PC-3 (cell line): ENCODE results near the gene TNFRSF12A. TPM values are rescaled to one million over a fixed set of nuclear protein-coding genes. Genes with fewer than 3 reads are reported as not detected.

ENCODE experiments used
- ATAC-seq: fragments of 200-7000 bp; cut with Tn5 transposase; 2 replicates; pipeline ENCODE4 v1.9.1; 2020; ENCODE audit warnings: mild to moderate bottlenecking, moderate library complexity
- BruUV-seq: library from RNA; stranded (reverse); fragments of 400-500 nt; replicated peaks from 2 replicates; lab custom pipeline; 2021; lab: Mats Ljungman, UMichigan
- CTCF ChIA-PET: fragments of 300-600 bp; sonication (Branson Sonifier 250); formaldehyde crosslinking; loops from one replicate; lab custom pipeline; 2022; ENCODE audit warnings: antibody characterized with exemption; lab: Charles Lee
- POLR2A ChIA-PET: fragments of 300-600 bp; sonication (Branson Sonifier 250); formaldehyde crosslinking; loops from one replicate; lab custom pipeline; 2022; ENCODE audit warnings: antibody characterized with exemption; ENCODE audit not compliant: unreplicated experiment; lab: Charles Lee
- DNase-seq: peaks from one replicate; pipeline ENCODE4 v3.0.0-alpha.2; 2015
- H2AFZ ChIP-seq: fragments of 300-600 bp; sonication (generic); 2 replicates; pipeline ENCODE4 v1.6.0; 2016; ENCODE audit warnings: antibody characterized with exemption, low read length
- H3F3A ChIP-seq: fragments of 300-600 bp; sonication (generic); one replicate; pipeline ENCODE4 v1.6.0; 2017; ENCODE audit warnings: antibody characterized with exemption, low read length, control low read depth, mild to moderate bottlenecking; ENCODE audit not compliant: unreplicated experiment
- H3K27ac ChIP-seq: fragments of 300-600 bp; sonication (generic); 2 replicates; pipeline ENCODE4 v1.5.1; 2016; ENCODE audit warnings: mild to moderate bottlenecking, low read length
- H3K27me3 ChIP-seq: fragments of 300-600 bp; sonication (generic); 2 replicates; pipeline ENCODE4 v1.6.1; 2016; ENCODE audit warnings: low read length, mixed read lengths
- H3K36me3 ChIP-seq: fragments of 300-600 bp; sonication (generic); 2 replicates; pipeline ENCODE4 v1.6.1; 2016; ENCODE audit warnings: low read depth, mixed run types, low read length, mixed read lengths
- H3K4me1 ChIP-seq: fragments of 300-600 bp; sonication (generic); 2 replicates; pipeline ENCODE4 v1.5.1; 2016; ENCODE audit warnings: low read length; ENCODE audit not compliant: insufficient read depth
- H3K4me2 ChIP-seq: fragments of 300-600 bp; sonication (generic); 2 replicates; pipeline ENCODE4 v1.6.0; 2016; ENCODE audit warnings: low read length
- H3K4me3 ChIP-seq: fragments of 300-600 bp; sonication (generic); 2 replicates; pipeline ENCODE4 v1.5.1; 2016; ENCODE audit warnings: mild to moderate bottlenecking, low read length, mixed read lengths
- H3K79me2 ChIP-seq: fragments of 300-600 bp; sonication (generic); 2 replicates; pipeline ENCODE4 v1.6.1; 2017; ENCODE audit warnings: low read length, mixed read lengths
- H3K9ac ChIP-seq: fragments of 300-600 bp; sonication (generic); 2 replicates; pipeline ENCODE4 v1.6.0; 2016; ENCODE audit warnings: mild to moderate bottlenecking, low read length
- H3K9me2 ChIP-seq: fragments of 300-600 bp; sonication (generic); replicated peaks from 2 replicates; pipeline ENCODE4 v1.6.1; 2016; ENCODE audit warnings: mixed run types, low read length, mixed read lengths
- H3K9me3 ChIP-seq: fragments of 300-600 bp; sonication (generic); 2 replicates; pipeline ENCODE4 v1.6.1; 2016; ENCODE audit warnings: low read length, mixed read lengths
- H4K20me1 ChIP-seq: fragments of 300-600 bp; sonication (generic); 2 replicates; pipeline ENCODE4 v1.6.1; 2016; ENCODE audit warnings: low read length, mixed read lengths
- CTCF ChIP-seq: fragments of 300-600 bp; sonication (generic); conservative IDR thresholded peaks from 2 replicates; pipeline ENCODE4 v1.5.1; 2017; ENCODE audit warnings: antibody characterized with exemption, low read depth, mild to moderate bottlenecking, low read length
- EZH2 ChIP-seq: fragments of 300-600 bp; sonication (generic); IDR thresholded peaks from one replicate; pipeline ENCODE4 v1.6.1; 2017; ENCODE audit warnings: antibody characterized with exemption, mild to moderate bottlenecking, low read length; ENCODE audit not compliant: unreplicated experiment
- EZH2phosphoT487 ChIP-seq: fragments of 300-600 bp; sonication (generic); IDR thresholded peaks from 2 replicates; pipeline ENCODE4 v1.6.1; 2018; ENCODE audit warnings: mild to moderate bottlenecking, antibody characterized with exemption, low read length, borderline replicate concordance
- intact Hi-C: fragments of 100-400 bp; cut with micrococcal nuclease; formaldehyde crosslinking; loops from 2 replicates; pipeline ENCODE4 v1.9.0; 2023
- total RNA-seq: library from RNA; depleted of rRNA; stranded (reverse); fragments of >200 nt; gene quantifications from 2 replicates; pipeline ENCODE4 v1.2.3, GENCODE V29; 2014

TNFRSF12A gene
- total RNA-seq, 1 experiment from 2014 or later, result 713 TPM

GRCh38 chr16:3000540-3000939, 19.6 kb upstream of the TNFRSF12A start:
- no TSS peak for BruUV-seq
- TF ChIP-seq EZH2phosphoT487, result no peak
- TF ChIP-seq CTCF, result no peak
- no peak for TF ChIP-seq EZH2
- ATAC-seq (no peak), DNase-seq (no peak)
- intact Hi-C loops, result no loop called here
- Histone ChIP-seq H3K4me3 (no peak overlapping the region), H3K4me1 (no peaks in the 10 kb centered on the region), H3K4me2 (no peak overlapping the region), H4K20me1 (no peaks in the 10 kb centered on the region), H3K27ac (no peak overlapping the region), H3K27me3 (no peaks in the 10 kb centered on the region), H2AFZ (no peak overlapping the region), H3K9me3 (no peaks in the 10 kb centered on the region), H3K36me3 (no peaks in the 10 kb centered on the region), H3K9me2 (no peaks in the 10 kb centered on the region), H3K9ac (no peak overlapping the region), H3F3A (no peaks in the 10 kb centered on the region), H3K79me2 (0 out of 2 replicates have a peak, but pooled peaks cover 3% of the 10 kb centered on the region)
- ChIA-PET CTCF (no interaction called here), POLR2A (no interaction called here)

GRCh38 chr16:3001316-3001715, 18.9 kb upstream of the TNFRSF12A start:
- Histone ChIP-seq H3K9me3 (no peaks in the 10 kb centered on the region), H3K4me2 (no peak overlapping the region), H3K4me1 (no peaks in the 10 kb centered on the region), H3K79me2 (0 out of 2 replicates have a peak, but pooled peaks cover 3% of the 10 kb centered on the region), H3K36me3 (no peaks in the 10 kb centered on the region), H3K9ac (no peak overlapping the region), H3F3A (no peaks in the 10 kb centered on the region), H3K27me3 (no peaks in the 10 kb centered on the region), H4K20me1 (no peaks in the 10 kb centered on the region), H3K27ac (no peak overlapping the region), H3K4me3 (no peak overlapping the region), H3K9me2 (no peaks in the 10 kb centered on the region), H2AFZ (no peak overlapping the region)
- no TSS peak for BruUV-seq
- ATAC-seq (no peak), DNase-seq (no peak)
- intact Hi-C loops, result no loop called here
- TF ChIP-seq CTCF, result no peak
- no peak for TF ChIP-seq EZH2phosphoT487
- TF ChIP-seq EZH2, result no peak
- POLR2A ChIA-PET, result no interaction called here
- CTCF ChIA-PET, result no interaction called here

- Histone ChIP-seq H4K20me1 (no peaks in the 10 kb centered on the region), H3K79me2 (0 out of 2 replicates have a peak, but pooled peaks cover 3% of the 10 kb centered on the region), H3K9me3 (no peaks in the 10 kb centered on the region), H3K27ac (no peak overlapping the region), H3K9me2 (no peaks in the 10 kb centered on the region), H3K4me1 (peaks cover 8% of the 10 kb centered on the region), H3K9ac (no peak overlapping the region), H3F3A (no peaks in the 10 kb centered on the region), H3K27me3 (no peaks in the 10 kb centered on the region), H3K36me3 (no peaks in the 10 kb centered on the region), H2AFZ (peak overlapping the region; percentile 57; the same call in 1 of the 2 replicates), H3K4me3 (peak overlapping the region; percentile 59), H3K4me2 (peak overlapping the region; percentile 78)
- DNase-seq (peak; percentile 97), ATAC-seq (peak; percentile 96)
- TF ChIP-seq CTCF (peak; percentile 62), EZH2 (no peak)
- intact Hi-C loops, result loop anchor here (2.0 kb wide), 1 partner anchor 25 kb away; no protein-coding TSS in a partner anchor
- ChIA-PET CTCF (interaction anchor here (0.9 to 1.5 kb wide), 2 partner anchors 24 to 28 kb away, joined by 3 to 14 read pairs; no protein-coding TSS in a partner anchor), POLR2A (interaction anchor here (0.6 to 1.2 kb wide), 3 partner anchors 16 to 1043 kb away, joined by 3 to 10 read pairs (median 5); partner anchors contain the start of gene TNFRSF12A)
- no TSS peak for BruUV-seq
These were observed 16.4 kb upstream of the TNFRSF12A start for GRCh38 chr16:3003582-3004270.
